ENCODE data around the gene SMAD3.
"Not testable (repeated sequence)": the region's sequence is repeated elsewhere in the genome, so short reads cannot be mapped to it uniquely, and the experiment has no call there.

Gene SMAD3

DNA sequence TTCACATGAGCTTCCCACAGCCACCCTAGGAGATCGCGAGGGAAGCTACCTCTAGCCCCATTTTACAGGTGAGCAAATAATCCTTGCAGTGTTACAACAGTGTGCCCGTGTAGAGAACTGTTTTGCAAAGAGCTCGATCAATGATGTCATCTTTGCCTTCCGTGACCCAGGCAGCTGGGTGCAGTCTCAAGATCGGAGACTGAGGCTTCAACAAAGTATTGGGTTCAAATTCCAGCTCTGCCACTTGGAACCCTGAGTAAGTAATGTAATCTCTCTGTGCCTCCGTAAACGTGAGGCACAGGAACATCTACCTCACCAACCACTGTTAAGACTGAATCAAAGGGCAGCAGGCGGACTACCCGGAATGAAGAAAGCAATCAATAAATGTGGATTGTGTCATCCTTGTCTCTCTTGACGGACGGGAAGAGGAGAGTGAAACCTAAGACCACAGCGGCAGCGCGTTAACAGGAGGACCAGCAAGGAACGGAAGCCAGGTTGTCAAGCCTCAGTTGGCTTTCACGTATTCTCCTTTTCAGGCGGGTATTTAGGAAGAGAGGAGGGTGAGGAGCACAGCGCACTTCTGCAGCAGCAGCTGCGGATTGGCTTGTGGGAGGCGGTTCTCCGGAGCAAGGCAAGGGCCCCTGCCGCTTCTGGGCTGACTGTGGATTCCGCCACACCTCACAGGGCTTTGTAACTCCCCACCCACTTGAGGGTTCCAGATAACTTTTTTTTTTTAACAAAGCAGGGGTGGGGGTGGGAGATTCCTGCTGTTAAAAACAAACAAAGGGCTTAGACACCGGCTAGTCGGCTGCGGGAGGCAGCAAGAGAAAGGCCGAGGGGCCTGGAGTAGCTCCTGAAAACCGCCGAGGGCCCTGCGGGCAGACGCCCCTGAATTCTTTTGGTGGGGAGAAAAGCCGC is 1.5 kb upstream of the SMAD3 start:
- DNase-seq, result peak; percentile 61

DNA sequence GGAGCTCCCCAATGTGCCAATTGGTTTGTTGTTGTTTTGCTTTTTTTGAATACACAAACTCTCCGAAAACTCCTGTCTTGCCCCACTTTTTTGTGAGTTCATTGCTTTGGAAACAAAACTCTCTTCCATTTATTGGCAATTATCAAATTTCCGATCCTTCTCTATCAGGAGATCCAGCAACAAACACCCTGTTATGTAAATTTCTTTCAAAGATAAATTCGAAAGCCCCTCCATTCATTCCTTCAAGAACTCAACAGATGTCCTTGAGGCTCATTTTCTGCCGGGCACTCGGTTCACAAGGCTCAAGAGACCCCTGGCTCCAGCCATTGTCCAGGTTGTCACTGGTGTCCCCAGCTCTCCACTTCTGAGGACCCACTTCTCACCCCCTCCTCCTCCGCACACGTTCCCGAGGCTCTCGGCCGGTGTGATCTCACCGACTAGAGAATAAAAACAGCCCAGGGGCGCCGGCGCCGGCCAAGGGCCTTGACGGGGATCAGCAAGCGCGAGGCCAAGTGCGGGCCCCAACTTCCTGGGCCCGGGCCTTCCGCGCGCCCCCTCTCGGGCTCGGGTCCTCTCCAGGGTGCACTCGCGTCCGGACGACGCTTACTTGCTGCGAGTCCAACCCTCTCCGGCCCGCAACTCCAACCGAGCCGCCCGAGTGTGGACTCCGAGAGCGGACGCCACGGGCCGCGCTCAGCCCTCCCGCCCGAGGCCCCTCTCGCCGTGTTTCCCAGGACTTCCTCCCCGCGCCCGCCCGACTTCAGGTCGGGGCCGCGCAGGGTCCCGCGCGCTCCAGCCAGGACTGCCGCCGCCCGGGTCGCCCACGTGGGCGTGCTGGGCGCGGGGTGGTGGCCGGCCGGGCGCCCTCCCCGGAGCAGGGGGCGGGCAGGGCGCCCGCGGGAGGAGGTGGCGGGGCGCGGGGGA is 533 bp upstream of the SMAD3 start:
- DNase-seq, result no peak

GRCh38 chr15:67066041-67066958 is 898 bp downstream of the SMAD3 start:
- DNase-seq, result peak; percentile 51

DNA sequence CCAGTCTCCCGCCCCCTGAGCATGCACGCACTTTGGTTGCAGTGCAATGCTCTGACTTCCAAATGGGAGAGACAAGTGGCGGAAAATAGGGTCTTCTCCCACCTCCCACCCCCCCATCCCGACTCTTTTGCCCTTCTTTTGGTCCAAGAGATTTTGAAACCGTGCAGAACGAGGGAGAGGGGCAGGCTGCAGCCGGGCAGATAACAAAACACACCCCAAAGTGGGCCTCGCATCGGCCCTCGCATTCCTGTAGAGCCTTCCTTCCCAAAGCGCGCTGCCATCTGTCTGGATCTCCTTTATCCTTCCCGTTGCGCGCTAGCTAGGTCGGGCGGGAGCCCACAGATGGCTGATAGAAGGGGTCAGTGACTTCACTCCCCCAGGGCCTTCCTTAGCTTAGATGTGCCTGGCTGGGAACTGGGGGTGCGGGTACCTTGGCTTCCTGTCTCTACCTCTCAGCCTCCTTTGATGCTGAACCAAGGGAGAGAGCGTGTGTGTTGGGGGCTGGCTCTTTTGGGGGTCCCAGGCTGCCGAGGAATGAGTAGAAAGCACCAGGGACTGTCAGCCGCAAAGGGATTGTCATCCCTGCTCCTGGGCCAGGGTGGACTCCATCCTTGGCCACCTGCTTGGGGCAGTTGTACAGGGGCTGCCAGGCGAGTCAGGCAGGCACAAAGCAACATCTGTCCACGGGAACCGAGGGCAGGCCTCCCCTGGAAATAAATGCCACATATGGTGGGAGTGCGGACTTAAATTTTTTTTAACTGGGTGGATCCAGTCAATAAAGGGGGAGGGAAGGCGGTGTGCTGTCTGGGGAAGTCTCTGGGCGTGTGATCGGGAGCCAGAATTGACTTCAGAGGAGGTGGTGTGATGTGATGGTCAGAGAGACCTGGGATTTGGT is 1.8 kb downstream of the SMAD3 start:
- no peak for DNase-seq

DNA sequence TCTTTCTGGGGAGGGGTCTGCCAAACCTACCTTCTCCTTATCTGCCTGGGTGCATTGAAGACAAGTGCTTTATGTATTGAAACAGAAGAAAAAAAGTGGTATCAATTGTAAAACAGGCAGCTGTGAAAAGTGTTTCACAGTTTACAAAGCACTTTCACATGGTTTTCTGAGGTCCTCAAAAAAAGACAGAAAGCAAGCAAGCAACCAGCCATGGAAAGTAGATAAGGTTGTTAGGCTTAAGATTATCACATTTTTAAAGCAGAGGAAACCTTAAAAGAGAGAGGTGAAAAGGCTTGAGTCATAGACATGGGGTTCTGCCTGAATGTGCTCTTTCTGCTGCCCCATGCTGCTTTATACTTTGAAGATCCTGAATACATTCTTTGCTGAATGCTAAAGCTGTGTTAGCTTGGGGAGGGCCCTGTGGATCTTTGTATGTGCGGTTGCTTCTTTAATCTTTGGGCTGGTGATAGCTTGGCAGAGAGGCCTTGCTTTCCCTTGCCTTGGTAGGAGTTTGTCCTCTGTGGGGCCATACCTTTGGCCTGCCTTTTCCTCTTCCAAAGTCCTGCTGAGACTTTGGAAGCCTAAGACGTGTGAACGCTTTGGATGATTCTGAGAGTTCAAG is 2.6 kb downstream of the SMAD3 start:
- DNase-seq, result no peak

DNA sequence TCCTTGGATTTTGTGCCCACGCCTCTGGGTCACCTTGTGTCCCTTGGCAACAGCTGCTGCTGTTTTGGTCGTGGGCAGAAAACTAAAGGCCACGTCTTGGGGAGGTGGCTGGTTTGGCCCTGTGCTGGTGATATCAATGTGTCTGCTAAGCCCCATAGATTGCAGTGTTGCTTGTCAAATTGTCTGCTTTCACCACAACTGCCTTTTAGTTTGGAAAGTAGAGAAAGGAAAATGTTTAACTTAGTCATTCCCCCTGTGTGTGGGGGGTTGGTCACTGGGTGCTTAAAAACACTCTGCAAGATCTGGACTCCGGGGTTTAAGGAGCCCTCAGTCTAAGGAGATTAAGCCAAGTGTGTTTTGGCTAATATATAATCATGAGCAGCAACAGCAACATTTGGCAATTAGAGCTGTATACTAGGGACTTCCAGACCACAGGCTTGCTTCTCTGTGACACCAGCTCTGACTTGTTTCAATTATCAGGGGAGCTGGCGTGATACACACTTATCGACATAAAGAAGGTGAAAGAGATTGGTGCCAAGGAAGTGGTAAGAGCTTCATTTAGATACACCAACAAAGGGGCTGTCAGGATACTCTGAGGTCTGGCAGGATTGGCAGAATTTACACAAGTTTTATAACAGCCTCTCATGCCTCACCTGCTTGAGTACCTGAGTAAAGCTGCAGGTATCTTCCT is 3.5 kb downstream of the SMAD3 start:
- no peak for DNase-seq

DNA sequence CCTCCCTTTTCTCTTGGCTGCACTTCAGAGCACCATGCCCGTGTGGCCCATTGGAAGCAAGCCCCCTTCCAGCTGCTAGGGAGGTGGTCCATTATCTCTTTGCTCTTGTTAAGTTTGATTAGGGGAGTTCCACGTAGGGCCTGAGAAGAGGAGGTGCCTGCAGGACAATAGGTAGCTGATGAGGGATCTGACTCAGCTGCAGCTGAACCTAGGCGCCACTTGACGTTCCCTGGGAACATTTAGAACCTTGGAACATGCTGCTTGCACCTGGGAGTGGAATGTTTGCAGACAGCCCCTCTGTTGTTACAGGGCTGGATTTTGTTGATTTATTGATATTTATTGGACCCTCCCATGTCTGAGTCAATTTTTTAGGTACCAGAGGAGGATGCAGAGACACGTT is 4.7 kb downstream of the SMAD3 start:
- DNase-seq, result no peak

- DNase-seq, result no peak
Observed at GRCh38 chr15:67070892-67071664, 5.7 kb downstream of the SMAD3 start.

DNA sequence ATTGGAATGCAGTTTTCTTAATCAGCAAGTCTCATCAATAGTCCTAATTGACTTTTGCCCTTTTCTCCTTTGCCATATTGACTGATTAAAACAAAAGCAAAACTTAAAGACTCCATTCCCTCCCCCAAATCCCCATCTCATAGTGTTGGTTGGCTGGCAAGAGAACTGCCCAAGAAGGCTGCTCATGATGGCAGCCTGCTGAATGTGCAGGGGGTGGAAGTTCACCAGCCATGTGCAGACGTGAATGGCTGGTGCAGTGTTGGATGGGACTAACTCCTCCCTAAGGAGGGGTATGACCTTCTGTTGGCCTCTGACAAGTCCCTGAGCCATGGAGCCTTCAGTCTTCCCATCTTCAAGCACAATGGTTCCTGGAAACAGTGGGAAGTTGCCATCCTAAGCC is 7.0 kb downstream of the SMAD3 start:
- no peak for DNase-seq

DNA sequence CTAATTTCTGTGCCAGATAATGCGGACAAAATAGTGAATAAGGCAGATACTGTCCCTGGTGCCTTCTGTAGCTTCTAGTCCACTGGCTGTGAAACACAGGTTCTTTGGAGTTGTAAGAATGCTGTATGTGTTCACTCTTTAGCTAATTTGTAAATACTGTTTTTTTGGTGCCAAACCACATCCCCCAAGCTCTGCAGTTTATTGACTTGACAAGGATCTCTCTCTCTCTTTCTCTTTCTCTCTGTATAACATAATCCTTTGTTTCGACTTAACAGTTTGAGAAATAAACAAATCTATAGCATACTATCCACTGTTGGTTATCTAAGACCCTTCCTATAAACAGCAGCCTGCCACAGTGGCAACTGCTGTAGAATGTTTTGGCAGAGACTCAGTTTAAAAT is 7.6 kb downstream of the SMAD3 start:
- DNase-seq, result no peak

GRCh38 chr15:67074886-67075229 is 9.5 kb downstream of the SMAD3 start:
- DNase-seq, result no peak

- not testable (repeated sequence) for DNase-seq
Observed at GRCh38 chr15:67075555-67076135, 10.2 kb downstream of the SMAD3 start.

DNA sequence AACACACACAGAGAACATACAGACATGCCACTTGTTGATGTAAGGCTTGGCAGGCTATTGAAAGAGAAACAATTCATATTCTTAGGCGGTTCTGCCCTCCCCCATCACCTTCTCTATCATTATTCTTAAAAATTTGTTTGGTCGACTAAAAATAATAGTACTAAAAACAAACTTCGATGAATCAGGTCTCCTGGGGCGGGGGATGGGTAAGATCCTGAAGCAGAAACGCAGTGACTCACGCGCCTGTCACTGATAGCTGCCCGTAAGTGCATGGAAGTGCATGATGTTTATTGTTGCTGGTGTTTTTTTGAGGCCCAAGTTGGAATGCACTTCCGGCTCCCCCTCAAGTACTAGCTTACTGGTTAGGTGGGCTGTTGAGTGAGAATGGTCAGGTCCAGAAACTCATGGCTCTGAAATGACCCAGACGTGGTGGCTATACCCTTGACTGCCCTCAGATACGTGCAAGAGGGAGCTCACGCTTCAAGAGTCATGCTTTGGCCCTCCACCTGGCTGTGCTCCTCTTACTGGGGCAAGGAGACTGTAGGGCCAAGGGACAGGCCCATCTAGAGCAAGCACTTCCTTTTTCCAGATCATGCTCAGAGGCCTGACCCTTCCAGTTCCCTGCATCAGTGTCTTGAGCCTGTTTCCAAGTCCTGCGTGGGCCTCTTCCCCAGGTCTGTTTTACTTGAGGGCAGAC is 10.9 kb downstream of the SMAD3 start:
- DNase-seq, result no peak

GRCh38 chr15:67077641-67078215 is 12.3 kb downstream of the SMAD3 start:
- DNase-seq, result no peak

DNA sequence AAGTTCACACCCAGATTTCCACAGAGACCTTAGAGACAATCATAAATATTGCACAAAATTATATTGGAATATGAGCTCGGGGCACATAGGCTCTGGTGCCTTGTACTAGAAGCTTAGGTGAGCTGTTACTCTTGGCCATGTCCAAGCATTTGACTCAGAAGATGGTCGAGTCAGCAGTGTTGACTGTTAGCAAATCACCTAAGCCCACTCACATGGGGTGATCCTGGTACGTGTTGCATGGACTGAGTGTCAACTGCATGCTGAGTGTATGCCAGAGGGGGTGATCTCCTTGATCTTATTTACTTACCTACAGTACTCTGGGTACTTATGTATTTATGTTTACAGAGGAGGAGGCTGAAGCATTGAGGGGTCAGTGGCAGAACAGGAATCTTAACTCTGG is 14.0 kb downstream of the SMAD3 start:
- no peak for DNase-seq

GRCh38 chr15:67080118-67080899 is 14.9 kb downstream of the SMAD3 start:
- DNase-seq, result peak; percentile 72

GRCh38 chr15:67080900-67081431 is 15.6 kb downstream of the SMAD3 start:
- peak; percentile 75 for DNase-seq

All from femur (tissue), 1 donor.